Measurements from ENCODE around the gene NACA. TPM values are rescaled to one million over a fixed set of nuclear protein-coding genes. Genes with fewer than 3 reads are reported as not detected.

NACA gene
- total RNA-seq, 3 donors from 2014 or later, result 1,363 to 1,488 (median 1,386) TPM

DNA sequence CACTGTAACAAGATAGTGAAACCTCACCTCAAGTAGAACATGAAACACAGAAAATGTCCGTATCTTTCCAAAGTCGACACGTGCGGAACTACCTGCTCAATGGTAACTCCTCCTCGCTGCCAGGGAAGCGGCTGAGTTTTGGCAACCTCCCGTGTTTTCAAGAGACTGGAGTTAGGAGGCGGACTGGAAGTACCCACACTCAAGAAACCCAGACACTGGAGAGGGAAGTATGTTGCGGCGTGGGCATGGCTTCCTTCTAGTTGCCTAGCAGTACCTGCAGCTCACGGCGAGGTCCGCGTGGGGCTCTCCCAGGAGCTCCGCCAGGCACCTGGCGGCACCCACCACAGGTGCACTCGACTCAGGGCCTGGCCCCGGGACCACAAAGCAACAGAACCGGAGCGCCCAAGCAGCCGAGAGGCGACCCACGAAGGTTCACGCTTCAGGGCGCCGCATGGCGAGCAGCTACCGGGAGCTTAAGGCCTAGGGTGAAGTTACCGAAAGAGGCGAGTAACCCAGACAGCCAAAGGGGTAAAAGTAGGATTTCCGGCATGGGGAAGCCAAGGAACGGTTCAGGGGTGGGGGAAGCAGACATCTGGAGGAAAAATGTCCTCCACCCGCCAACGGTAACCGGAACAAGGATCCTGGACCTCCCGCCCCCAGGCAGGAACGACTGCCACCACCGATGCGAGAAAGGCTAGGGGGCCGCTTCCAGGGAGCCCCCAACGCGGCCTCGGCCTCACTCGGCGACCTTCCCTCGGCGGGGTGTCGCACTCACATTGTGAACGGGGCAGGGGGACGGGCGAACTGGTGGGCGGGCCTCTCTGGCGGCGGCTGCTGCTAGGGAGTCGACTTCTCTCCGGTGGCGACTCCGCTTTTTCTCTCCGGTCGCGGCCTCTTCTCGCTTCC lies 37.6 kb downstream of the NACA start:
- TF ChIP-seq POLR2AphosphoS5 (IDR thresholded peaks at IDR 0.05) (peak in 1 of 3 donors; percentile 28), POLR2A (IDR thresholded peaks at IDR 0.05) (no peak)
- TF ChIP-seq, protein P1, sequence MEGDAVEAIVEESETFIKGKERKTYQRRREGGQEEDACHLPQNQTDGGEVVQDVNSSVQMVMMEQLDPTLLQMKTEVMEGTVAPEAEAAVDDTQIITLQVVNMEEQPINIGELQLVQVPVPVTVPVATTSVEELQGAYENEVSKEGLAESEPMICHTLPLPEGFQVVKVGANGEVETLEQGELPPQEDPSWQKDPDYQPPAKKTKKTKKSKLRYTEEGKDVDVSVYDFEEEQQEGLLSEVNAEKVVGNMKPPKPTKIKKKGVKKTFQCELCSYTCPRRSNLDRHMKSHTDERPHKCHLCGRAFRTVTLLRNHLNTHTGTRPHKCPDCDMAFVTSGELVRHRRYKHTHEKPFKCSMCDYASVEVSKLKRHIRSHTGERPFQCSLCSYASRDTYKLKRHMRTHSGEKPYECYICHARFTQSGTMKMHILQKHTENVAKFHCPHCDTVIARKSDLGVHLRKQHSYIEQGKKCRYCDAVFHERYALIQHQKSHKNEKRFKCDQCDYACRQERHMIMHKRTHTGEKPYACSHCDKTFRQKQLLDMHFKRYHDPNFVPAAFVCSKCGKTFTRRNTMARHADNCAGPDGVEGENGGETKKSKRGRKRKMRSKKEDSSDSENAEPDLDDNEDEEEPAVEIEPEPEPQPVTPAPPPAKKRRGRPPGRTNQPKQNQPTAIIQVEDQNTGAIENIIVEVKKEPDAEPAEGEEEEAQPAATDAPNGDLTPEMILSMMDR (IDR thresholded peaks at IDR 0.05), result no peak
- intact Hi-C loops (cut with DNase I; ENCODE audit: low total_unique reads), result loop anchor here (10.0 kb wide), 1 partner anchor 53 kb away; the partner anchor contains the start of gene BAZ2A

DNA sequence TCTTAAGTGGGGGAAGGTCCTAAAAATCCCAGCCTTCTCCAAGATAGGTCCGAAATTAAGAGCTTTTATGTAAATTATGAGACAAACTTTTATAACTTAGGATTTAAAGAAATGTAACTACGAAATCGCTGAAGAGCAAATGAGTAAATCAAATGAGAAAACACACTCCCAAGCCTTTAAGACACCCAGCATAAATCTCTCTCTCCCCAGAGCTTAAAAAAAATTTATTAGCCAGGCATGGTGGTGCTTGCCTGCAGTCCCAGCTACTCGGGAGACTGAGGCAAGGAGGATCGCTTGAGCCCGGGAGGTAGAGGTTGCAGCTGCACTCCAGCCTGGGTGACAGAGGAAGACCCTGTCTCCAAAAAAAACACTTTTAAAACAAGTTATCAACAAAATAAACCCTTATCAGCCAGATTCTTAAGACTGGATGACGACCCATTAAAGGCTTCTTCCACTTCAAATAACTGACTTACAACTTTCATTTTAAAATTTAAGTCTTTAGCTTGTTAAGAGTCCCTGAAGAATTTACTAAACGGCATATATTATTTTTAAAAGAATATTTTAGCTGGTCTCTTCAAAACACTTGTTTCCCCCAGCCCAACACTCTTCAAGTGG lies 40.2 kb downstream of the NACA start:
- intact Hi-C loops (cut with DNase I; ENCODE audit: low total_unique reads), result loop anchor here (10.0 kb wide), 1 partner anchor 50 kb away; the partner anchor contains the start of gene BAZ2A
- Histone ChIP-seq H3K27me3 (no peaks in the 10 kb centered on the region), H3K27ac (peak overlapping the region; percentile 1 to 73), H3K9me3 (no peaks in the 10 kb centered on the region), H3K36me3 (no peaks in the 10 kb centered on the region), H3K4me3 (peak overlapping the region; percentile 2 to 99 (median 97)), H3K4me1 (peaks cover 0 to 4% of the 10 kb centered on the region in 2 donors)
- TF ChIP-seq, protein P1 (IDR thresholded peaks at IDR 0.05), result no peak
- TF ChIP-seq POLR2AphosphoS5 (IDR thresholded peaks at IDR 0.05), result no peak
- no peak for TF ChIP-seq POLR2A (IDR thresholded peaks at IDR 0.05)
- DNase-seq (ENCODE audit: low spot score in 2 of 2), result peak in 1 of 2 donors; percentile 19

More for the DNA sequence above, 37.6 kb downstream of the NACA start:
- H3K27me3 ChIP-seq, result no peaks in the 10 kb centered on the region
- peaks cover 0 to 4% of the 10 kb centered on the region in 2 donors for H3K4me1 ChIP-seq
- H3K9me3 ChIP-seq, result no peaks in the 10 kb centered on the region
- peak; percentile 56 to 62 for DNase-seq (ENCODE audit: low spot score in 2 of 2)
- H3K4me3 ChIP-seq, result peak overlapping the region; percentile 82 to 99 (median 97)
- no peaks in the 10 kb centered on the region for H3K36me3 ChIP-seq
- peak overlapping the region; percentile 100 for H3K27ac ChIP-seq

DNA sequence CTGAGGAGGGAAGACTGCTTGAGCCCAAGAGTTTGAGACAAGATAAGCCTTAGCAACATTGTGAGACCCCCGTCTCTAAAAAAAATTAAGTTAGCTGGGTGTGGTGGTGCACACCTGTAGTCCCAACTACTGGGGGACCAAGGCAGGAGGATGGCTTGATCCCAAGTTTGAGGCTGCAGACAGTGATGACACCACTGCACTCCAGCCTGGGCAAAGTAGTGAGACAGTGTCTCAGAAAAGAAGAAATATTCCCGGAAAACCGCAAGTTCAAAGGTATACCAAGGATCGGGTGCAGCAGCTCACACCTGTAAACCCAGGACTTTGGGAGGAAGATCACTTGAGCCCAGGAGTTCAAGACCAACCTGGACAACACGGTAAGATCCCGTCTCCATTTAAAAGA lies 42.8 kb downstream of the NACA start:
- H3K4me1 ChIP-seq, result peaks cover 0 to 4% of the 10 kb centered on the region in 2 donors
- TF ChIP-seq POLR2AphosphoS5 (IDR thresholded peaks at IDR 0.05) (no peak), POLR2A (IDR thresholded peaks at IDR 0.05) (no peak)
- TF ChIP-seq, protein P1 (IDR thresholded peaks at IDR 0.05), result no peak
- H3K27ac ChIP-seq, result no peak overlapping the region
- no peak overlapping the region for H3K4me3 ChIP-seq
- H3K27me3 ChIP-seq, result no peaks in the 10 kb centered on the region
- no peak for DNase-seq (ENCODE audit: low spot score in 2 of 2)
- H3K36me3 ChIP-seq, result no peaks in the 10 kb centered on the region
- no peaks in the 10 kb centered on the region for H3K9me3 ChIP-seq
- intact Hi-C loops (cut with DNase I; ENCODE audit: low total_unique reads), result loop anchor here (10.0 kb wide), 1 partner anchor 48 kb away; the partner anchor contains the start of gene BAZ2A

DNA sequence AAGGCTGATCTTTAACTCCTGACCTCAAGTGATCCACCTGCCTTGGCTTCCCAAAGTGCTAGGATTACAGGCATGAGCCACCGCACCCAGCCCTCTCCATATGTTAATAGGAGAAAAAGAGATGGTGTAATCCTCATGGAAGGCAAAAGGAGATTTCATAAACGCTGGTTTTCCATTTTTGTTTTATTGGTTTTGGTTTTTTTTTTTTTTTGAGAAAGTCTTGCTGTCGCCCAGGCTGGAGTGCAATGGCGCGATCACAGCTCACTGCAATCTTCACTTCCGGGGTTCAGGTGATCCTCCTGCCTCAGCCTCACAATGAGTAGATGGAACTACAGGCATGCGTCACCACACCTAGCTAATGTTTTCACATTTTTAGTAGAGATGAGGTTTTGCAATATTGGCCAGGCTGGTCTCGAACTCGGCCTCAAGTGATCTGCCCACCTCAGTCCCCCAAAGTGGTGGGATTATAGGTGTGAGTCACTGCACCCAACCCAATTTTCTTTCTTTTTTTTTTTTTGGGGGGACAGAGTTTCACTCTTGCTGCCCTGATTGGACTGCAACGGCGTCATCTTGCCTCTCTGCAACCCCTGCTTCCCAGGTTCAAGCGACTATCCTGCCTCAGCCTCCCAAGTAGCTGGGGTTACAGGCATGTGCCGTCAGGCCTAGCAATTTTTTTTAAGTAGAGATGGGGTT lies 45.1 kb downstream of the NACA start:
- no peaks in the 10 kb centered on the region for H3K27me3 ChIP-seq
- H3K9me3 ChIP-seq, result no peaks in the 10 kb centered on the region
- H3K4me3 ChIP-seq, result no peak overlapping the region
- H3K4me1 ChIP-seq, result no peaks in the 10 kb centered on the region
- intact Hi-C loops (cut with DNase I; ENCODE audit: low total_unique reads), result loop anchor here (10.0 kb wide), 1 partner anchor 45 kb away; the partner anchor contains the start of gene BAZ2A
- TF ChIP-seq POLR2AphosphoS5 (IDR thresholded peaks at IDR 0.05), result no peak
- TF ChIP-seq, protein P1 (IDR thresholded peaks at IDR 0.05), result no peak
- no peak for TF ChIP-seq POLR2A (IDR thresholded peaks at IDR 0.05)
- H3K27ac ChIP-seq, result no peak overlapping the region
- no peaks in the 10 kb centered on the region for H3K36me3 ChIP-seq
- DNase-seq (ENCODE audit: low spot score in 2 of 2), result no peak

Data from breast epithelium (tissue), 4 donors.